ENCODE results near the gene SEL1L3. TPM values are rescaled to one million over a fixed set of nuclear protein-coding genes. Genes with fewer than 3 reads are reported as not detected.

Gene SEL1L3
- total RNA-seq, 1 donor from 2014 or later = 70.5 TPM

DNA sequence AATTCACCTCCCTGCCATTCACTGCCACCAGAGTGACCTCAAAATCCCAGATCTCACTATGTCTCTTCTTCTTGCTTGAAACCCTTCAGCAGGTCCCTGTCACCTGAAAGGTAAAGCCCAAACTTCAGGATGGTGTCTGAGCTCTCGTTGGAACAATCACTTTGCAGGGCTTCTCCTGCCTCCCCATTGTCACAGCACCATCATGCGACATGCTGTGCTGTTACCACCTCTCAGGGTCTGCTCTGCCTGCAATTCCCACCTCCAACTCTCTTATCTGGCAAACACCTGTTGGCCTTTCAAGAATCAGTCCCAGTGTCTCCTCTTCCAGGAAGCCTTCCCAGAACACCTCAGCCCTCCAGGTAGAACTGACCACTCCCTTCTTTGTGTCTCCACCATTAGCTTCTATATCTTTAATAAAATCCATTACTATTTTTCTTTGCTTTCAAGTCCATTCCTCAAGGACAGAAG lies 46.2 kb downstream of the SEL1L3 start:
- Histone ChIP-seq H3K4me3 (no peak overlapping the region), H3K9me3 (no peaks in the 10 kb centered on the region), H3K4me1 (peaks cover 15% of the 10 kb centered on the region), H3K27me3 (ENCODE audit: low read depth) (no peaks in the 10 kb centered on the region), H3K36me3 (peaks cover 48% of the 10 kb centered on the region), H3K27ac (no peak overlapping the region)
- TF ChIP-seq, protein P1, sequence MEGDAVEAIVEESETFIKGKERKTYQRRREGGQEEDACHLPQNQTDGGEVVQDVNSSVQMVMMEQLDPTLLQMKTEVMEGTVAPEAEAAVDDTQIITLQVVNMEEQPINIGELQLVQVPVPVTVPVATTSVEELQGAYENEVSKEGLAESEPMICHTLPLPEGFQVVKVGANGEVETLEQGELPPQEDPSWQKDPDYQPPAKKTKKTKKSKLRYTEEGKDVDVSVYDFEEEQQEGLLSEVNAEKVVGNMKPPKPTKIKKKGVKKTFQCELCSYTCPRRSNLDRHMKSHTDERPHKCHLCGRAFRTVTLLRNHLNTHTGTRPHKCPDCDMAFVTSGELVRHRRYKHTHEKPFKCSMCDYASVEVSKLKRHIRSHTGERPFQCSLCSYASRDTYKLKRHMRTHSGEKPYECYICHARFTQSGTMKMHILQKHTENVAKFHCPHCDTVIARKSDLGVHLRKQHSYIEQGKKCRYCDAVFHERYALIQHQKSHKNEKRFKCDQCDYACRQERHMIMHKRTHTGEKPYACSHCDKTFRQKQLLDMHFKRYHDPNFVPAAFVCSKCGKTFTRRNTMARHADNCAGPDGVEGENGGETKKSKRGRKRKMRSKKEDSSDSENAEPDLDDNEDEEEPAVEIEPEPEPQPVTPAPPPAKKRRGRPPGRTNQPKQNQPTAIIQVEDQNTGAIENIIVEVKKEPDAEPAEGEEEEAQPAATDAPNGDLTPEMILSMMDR (IDR thresholded peaks at IDR 0.05) = no peak
- no peak for DNase-seq
- ATAC-seq = no peak
- intact Hi-C loops (cut with DNase I) = no loop called here

DNA sequence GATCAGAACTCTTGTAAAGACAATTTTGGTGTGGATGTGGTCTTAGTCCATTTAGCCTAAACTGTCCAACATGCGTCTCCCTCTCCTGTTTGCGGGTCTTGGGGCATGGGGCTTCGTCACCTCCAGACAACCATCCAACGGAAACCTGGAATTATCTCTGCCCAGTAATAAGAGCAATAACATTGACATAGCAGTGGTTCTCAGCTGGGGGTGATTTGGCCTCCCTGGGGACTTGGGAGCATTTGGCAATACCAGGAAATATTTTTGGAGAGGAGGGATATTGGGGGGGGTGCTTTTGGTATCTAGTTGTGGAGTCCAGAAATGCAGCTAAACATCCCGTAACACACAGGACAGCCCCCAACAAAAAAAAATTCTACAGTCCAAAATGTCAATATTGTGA lies 47.2 kb downstream of the SEL1L3 start:
- H3K36me3 ChIP-seq = peaks cover 49% of the 10 kb centered on the region
- TF ChIP-seq, protein P1 (IDR thresholded peaks at IDR 0.05) = no peak
- intact Hi-C loops (cut with DNase I) = no loop called here

DNA sequence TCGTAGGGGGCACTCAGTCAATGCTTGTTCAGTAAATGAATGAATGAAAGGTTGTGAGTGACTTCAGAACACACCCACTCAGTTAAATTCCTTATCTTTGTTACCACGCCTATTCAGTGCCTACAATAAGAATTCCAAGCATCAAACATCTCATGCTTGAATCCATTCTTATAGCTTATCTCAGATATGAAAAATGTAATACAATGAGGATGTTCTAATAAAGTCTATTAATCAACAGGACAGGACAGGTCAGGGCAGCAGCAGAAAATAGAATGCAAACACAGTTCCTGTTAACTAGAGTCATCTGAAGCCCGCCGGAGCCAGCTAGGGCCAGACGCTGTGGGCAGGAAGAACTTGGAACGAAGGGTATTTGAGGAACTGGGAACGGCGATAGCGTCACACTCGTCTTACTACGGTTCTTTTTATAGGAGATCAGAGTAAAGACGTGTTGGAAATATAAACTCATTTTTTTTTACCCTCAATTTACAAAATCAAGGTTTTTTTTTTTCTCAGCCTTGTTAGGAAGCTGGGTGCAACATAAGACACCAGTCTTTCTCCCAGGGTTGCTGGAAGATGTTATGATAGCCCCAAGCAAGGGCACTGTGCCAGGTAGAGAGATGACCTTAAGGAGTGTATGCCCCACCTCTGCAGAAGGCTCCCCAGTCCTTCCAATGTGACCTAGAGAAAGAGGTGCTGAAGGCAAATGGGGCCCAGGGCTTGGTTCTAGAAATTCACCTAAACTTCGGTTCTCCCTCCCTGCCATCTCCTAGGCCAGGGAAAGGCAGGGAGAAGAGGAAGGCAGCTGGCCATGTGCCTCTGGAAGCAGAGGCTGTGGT lies 48.3 kb downstream of the SEL1L3 start:
- ATAC-seq (peak; percentile 63 to 73), DNase-seq (peak; percentile 77)
- Histone ChIP-seq H3K27me3 (ENCODE audit: low read depth) (no peaks in the 10 kb centered on the region), H3K27ac (peak overlapping the region; percentile 56), H3K4me3 (no peak overlapping the region), H3K9me3 (no peaks in the 10 kb centered on the region), H3K36me3 (peaks cover 46% of the 10 kb centered on the region), H3K4me1 (peaks cover 15% of the 10 kb centered on the region)
- intact Hi-C loops (cut with DNase I) = no loop called here
- TF ChIP-seq, protein P1 (IDR thresholded peaks at IDR 0.05) = no peak

More for the DNA sequence above, 47.2 kb downstream of the SEL1L3 start:
- no peak overlapping the region for H3K27ac ChIP-seq
- no peaks in the 10 kb centered on the region for H3K27me3 ChIP-seq (ENCODE audit: low read depth)
- no peak overlapping the region for H3K4me3 ChIP-seq
- no peaks in the 10 kb centered on the region for H3K9me3 ChIP-seq
- DNase-seq (no peak), ATAC-seq (no peak)
- H3K4me1 ChIP-seq = peaks cover 15% of the 10 kb centered on the region

DNA sequence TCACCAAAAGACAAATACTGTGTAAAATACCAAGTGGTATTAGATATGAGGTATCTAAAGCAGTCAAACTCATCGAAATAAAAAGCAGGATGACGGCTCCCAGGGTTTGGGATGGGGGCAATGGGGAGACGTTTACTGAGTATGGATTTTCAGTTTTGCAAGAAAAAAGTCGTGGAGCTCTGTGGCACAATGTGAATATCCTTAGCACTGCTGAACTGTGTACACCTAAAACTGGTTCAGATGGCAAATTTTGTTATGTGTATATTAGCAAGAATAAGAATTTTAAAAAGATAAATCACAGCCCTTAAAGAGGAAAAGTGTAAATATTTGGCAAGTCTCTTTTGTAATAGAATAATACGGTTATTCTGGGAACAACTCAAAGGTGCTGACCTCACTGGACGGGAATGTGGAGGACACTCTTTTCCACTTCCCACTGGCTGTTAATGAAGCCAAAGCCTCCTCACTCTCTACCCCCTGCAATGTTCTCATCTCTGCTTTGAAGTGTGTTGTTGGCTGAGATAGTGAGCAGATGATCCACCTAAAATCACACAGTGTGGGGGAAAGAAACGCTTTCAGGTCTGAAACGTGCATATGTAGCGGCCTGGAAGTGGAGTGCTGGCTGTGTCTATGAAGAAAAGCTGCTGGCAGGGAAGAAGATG lies 49.2 kb downstream of the SEL1L3 start:
- TF ChIP-seq, protein P1 (IDR thresholded peaks at IDR 0.05) = no peak
- H3K4me3 ChIP-seq = no peak overlapping the region
- intact Hi-C loops (cut with DNase I) = no loop called here
- peaks cover 40% of the 10 kb centered on the region for H3K36me3 ChIP-seq
- no peaks in the 10 kb centered on the region for H3K9me3 ChIP-seq
- DNase-seq = no peak
- H3K27ac ChIP-seq = peak overlapping the region; percentile 56
- no peaks in the 10 kb centered on the region for H3K27me3 ChIP-seq (ENCODE audit: low read depth)
- H3K4me1 ChIP-seq = peaks cover 15% of the 10 kb centered on the region
- ATAC-seq = peak; percentile 76 to 91

DNA sequence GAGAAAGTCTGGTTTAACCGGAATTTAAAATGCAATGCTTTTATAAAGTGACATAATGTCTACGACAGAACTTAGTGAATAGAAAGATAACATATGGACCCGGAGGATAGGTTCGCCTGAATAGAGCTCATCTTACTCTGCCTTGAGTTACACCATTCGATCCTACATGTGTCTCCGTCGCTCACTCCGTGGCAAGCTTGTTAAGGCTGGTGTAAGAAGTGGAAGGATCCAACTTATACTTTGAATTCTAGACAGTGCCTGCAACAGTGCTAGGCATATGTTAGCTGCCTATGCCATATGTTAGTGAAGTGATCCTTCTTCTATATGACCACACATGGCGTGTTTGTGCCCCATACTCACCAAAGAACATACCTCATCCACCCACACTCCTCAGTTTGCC lies 50.9 kb downstream of the SEL1L3 start:
- Histone ChIP-seq H3K27me3 (ENCODE audit: low read depth) (no peaks in the 10 kb centered on the region), H3K36me3 (peaks cover 27% of the 10 kb centered on the region), H3K4me3 (no peak overlapping the region), H3K4me1 (peaks cover 15% of the 10 kb centered on the region), H3K27ac (no peak overlapping the region), H3K9me3 (no peaks in the 10 kb centered on the region)
- no peak for ATAC-seq
- intact Hi-C loops (cut with DNase I) = no loop called here
- TF ChIP-seq, protein P1 (IDR thresholded peaks at IDR 0.05) = no peak
- DNase-seq = no peak

Data from lower lobe of right lung (tissue), 2 donors.